ENCODE data around the gene APOBEC3A.

Gene APOBEC3A

GRCh38 chr22:38963872-38964271 is 6.5 kb downstream of the APOBEC3A start:
- Histone ChIP-seq H3K27ac (ENCODE audit: low read depth, low read length) (no peak overlapping the region), H3K4me1 (ENCODE audit: insufficient read depth, low read length) (0 out of 2 replicates have a peak, but pooled peaks cover 2% of the 10 kb centered on the region), H3K9me3 (ENCODE audit: insufficient read depth, low read depth, low read length) (no peaks in the 10 kb centered on the region), H3K36me3 (ENCODE audit: insufficient read depth, low read length) (no peaks in the 10 kb centered on the region), H3K9ac (ENCODE audit: low read depth, low read length) (no peak overlapping the region), H3K4me3 (ENCODE audit: low read length) (no peak overlapping the region), H3K27me3 (ENCODE audit: insufficient read depth, low read length) (no peaks in the 10 kb centered on the region)
- WGBS: 85% methylated on average over 9 of the region's 9 CpGs

GRCh38 chr22:38964306-38964705 is 6.9 kb downstream of the APOBEC3A start:
- no peak overlapping the region for H3K9ac ChIP-seq (ENCODE audit: low read depth, low read length)
- no peak overlapping the region for H3K4me3 ChIP-seq (ENCODE audit: low read length)
- H3K36me3 ChIP-seq (ENCODE audit: insufficient read depth, low read length): no peaks in the 10 kb centered on the region
- H3K4me1 ChIP-seq (ENCODE audit: insufficient read depth, low read length): 0 out of 2 replicates have a peak, but pooled peaks cover 2% of the 10 kb centered on the region
- H3K27me3 ChIP-seq (ENCODE audit: insufficient read depth, low read length): no peaks in the 10 kb centered on the region
- 93% methylated on average over 7 of the region's 7 CpGs for WGBS
- no peak overlapping the region for H3K27ac ChIP-seq (ENCODE audit: low read depth, low read length)
- no peaks in the 10 kb centered on the region for H3K9me3 ChIP-seq (ENCODE audit: insufficient read depth, low read depth, low read length)

- 95% methylated on average over 4 of the region's 4 CpGs for WGBS
- Histone ChIP-seq H3K9me3 (ENCODE audit: insufficient read depth, low read depth, low read length) (no peaks in the 10 kb centered on the region), H3K9ac (ENCODE audit: low read depth, low read length) (no peak overlapping the region), H3K36me3 (ENCODE audit: insufficient read depth, low read length) (no peaks in the 10 kb centered on the region), H3K27ac (ENCODE audit: low read depth, low read length) (no peak overlapping the region), H3K4me1 (ENCODE audit: insufficient read depth, low read length) (0 out of 2 replicates have a peak, but pooled peaks cover 2% of the 10 kb centered on the region), H3K27me3 (ENCODE audit: insufficient read depth, low read length) (no peaks in the 10 kb centered on the region), H3K4me3 (ENCODE audit: low read length) (no peak overlapping the region)
Measured at GRCh38 chr22:38964989-38965388, 7.6 kb downstream of the APOBEC3A start.

- H3K9ac ChIP-seq (ENCODE audit: low read depth, low read length): no peak overlapping the region
- WGBS: 81% methylated on average over 14 of the region's 14 CpGs
- no peak overlapping the region for H3K4me3 ChIP-seq (ENCODE audit: low read length)
- H3K27ac ChIP-seq (ENCODE audit: low read depth, low read length): no peak overlapping the region
- H3K9me3 ChIP-seq (ENCODE audit: insufficient read depth, low read depth, low read length): no peaks in the 10 kb centered on the region
- H3K4me1 ChIP-seq (ENCODE audit: insufficient read depth, low read length): 0 out of 2 replicates have a peak, but pooled peaks cover 2% of the 10 kb centered on the region
- no peaks in the 10 kb centered on the region for H3K36me3 ChIP-seq (ENCODE audit: insufficient read depth, low read length)
- no peaks in the 10 kb centered on the region for H3K27me3 ChIP-seq (ENCODE audit: insufficient read depth, low read length)
Measured at GRCh38 chr22:38965614-38966379, 8.4 kb downstream of the APOBEC3A start.

GRCh38 chr22:38966380-38966702 is 8.9 kb downstream of the APOBEC3A start:
- H3K36me3 ChIP-seq (ENCODE audit: insufficient read depth, low read length): no peaks in the 10 kb centered on the region
- no peak overlapping the region for H3K9ac ChIP-seq (ENCODE audit: low read depth, low read length)
- H3K27ac ChIP-seq (ENCODE audit: low read depth, low read length): no peak overlapping the region
- H3K4me3 ChIP-seq (ENCODE audit: low read length): no peak overlapping the region
- 0 out of 2 replicates have a peak, but pooled peaks cover 2% of the 10 kb centered on the region for H3K4me1 ChIP-seq (ENCODE audit: insufficient read depth, low read length)
- no peaks in the 10 kb centered on the region for H3K27me3 ChIP-seq (ENCODE audit: insufficient read depth, low read length)
- H3K9me3 ChIP-seq (ENCODE audit: insufficient read depth, low read depth, low read length): no peaks in the 10 kb centered on the region
- 84% methylated on average over 5 of the region's 5 CpGs for WGBS

GRCh38 chr22:38966942-38967341 is 9.5 kb downstream of the APOBEC3A start:
- H3K27ac ChIP-seq (ENCODE audit: low read depth, low read length): no peak overlapping the region
- no peak overlapping the region for H3K9ac ChIP-seq (ENCODE audit: low read depth, low read length)
- H3K4me3 ChIP-seq (ENCODE audit: low read length): no peak overlapping the region
- 0 out of 2 replicates have a peak, but pooled peaks cover 2% of the 10 kb centered on the region for H3K4me1 ChIP-seq (ENCODE audit: insufficient read depth, low read length)
- no peaks in the 10 kb centered on the region for H3K36me3 ChIP-seq (ENCODE audit: insufficient read depth, low read length)
- H3K9me3 ChIP-seq (ENCODE audit: insufficient read depth, low read depth, low read length): no peaks in the 10 kb centered on the region
- WGBS: 92% methylated on average over 7 of the region's 7 CpGs
- H3K27me3 ChIP-seq (ENCODE audit: insufficient read depth, low read length): no peaks in the 10 kb centered on the region

- H3K36me3 ChIP-seq (ENCODE audit: insufficient read depth, low read length): no peaks in the 10 kb centered on the region
- no peak overlapping the region for H3K27ac ChIP-seq (ENCODE audit: low read depth, low read length)
- H3K27me3 ChIP-seq (ENCODE audit: insufficient read depth, low read length): no peaks in the 10 kb centered on the region
- 0 out of 2 replicates have a peak, but pooled peaks cover 2% of the 10 kb centered on the region for H3K4me1 ChIP-seq (ENCODE audit: insufficient read depth, low read length)
- no peak overlapping the region for H3K9ac ChIP-seq (ENCODE audit: low read depth, low read length)
- H3K9me3 ChIP-seq (ENCODE audit: insufficient read depth, low read depth, low read length): no peaks in the 10 kb centered on the region
- no peak overlapping the region for H3K4me3 ChIP-seq (ENCODE audit: low read length)
- 93% methylated on average over 15 of the region's 15 CpGs for WGBS
Measured at GRCh38 chr22:38967451-38968450, 10.3 kb downstream of the APOBEC3A start.

GRCh38 chr22:38968801-38969200 is 11.4 kb downstream of the APOBEC3A start:
- WGBS: 82% methylated on average over 10 of the region's 11 CpGs
- H3K27ac ChIP-seq (ENCODE audit: low read depth, low read length): no peak overlapping the region

GRCh38 chr22:38970551-38970950 is 13.1 kb downstream of the APOBEC3A start:
- Histone ChIP-seq H3K27me3 (ENCODE audit: insufficient read depth, low read length) (no peaks in the 10 kb centered on the region), H3K4me3 (ENCODE audit: low read length) (no peak overlapping the region), H3K36me3 (ENCODE audit: insufficient read depth, low read length) (no peaks in the 10 kb centered on the region), H3K9ac (ENCODE audit: low read depth, low read length) (no peak overlapping the region), H3K9me3 (ENCODE audit: insufficient read depth, low read depth, low read length) (0 out of 2 replicates have a peak, but pooled peaks cover under 1% of the 10 kb centered on the region), H3K4me1 (ENCODE audit: insufficient read depth, low read length) (0 out of 2 replicates have a peak, but pooled peaks cover 2% of the 10 kb centered on the region), H3K27ac (ENCODE audit: low read depth, low read length) (no peak overlapping the region)
- 88% methylated on average over 8 of the region's 8 CpGs for WGBS

More at GRCh38 chr22:38968801-38969200, 11.4 kb downstream of the APOBEC3A start:
- Histone ChIP-seq H3K36me3 (ENCODE audit: insufficient read depth, low read length) (no peaks in the 10 kb centered on the region), H3K4me1 (ENCODE audit: insufficient read depth, low read length) (0 out of 2 replicates have a peak, but pooled peaks cover 2% of the 10 kb centered on the region), H3K9ac (ENCODE audit: low read depth, low read length) (no peak overlapping the region), H3K27me3 (ENCODE audit: insufficient read depth, low read length) (no peaks in the 10 kb centered on the region), H3K4me3 (ENCODE audit: low read length) (no peak overlapping the region), H3K9me3 (ENCODE audit: insufficient read depth, low read depth, low read length) (no peaks in the 10 kb centered on the region)

- Histone ChIP-seq H3K4me1 (ENCODE audit: insufficient read depth, low read length) (no peaks in the 10 kb centered on the region), H3K27me3 (ENCODE audit: insufficient read depth, low read length) (no peaks in the 10 kb centered on the region), H3K9me3 (ENCODE audit: insufficient read depth, low read depth, low read length) (peaks cover 7% of the 10 kb centered on the region), H3K27ac (ENCODE audit: low read depth, low read length) (no peak overlapping the region), H3K9ac (ENCODE audit: low read depth, low read length) (no peak overlapping the region), H3K36me3 (ENCODE audit: insufficient read depth, low read length) (no peaks in the 10 kb centered on the region), H3K4me3 (ENCODE audit: low read length) (no peak overlapping the region)
- WGBS: 93% methylated on average over 5 of the region's 5 CpGs
Measured at GRCh38 chr22:38971202-38971601, 13.8 kb downstream of the APOBEC3A start.

- no peaks in the 10 kb centered on the region for H3K4me1 ChIP-seq (ENCODE audit: insufficient read depth, low read length)
- H3K9me3 ChIP-seq (ENCODE audit: insufficient read depth, low read depth, low read length): peaks cover 13% of the 10 kb centered on the region
- WGBS: 95% methylated on average over 3 of the region's 3 CpGs
- no peak overlapping the region for H3K9ac ChIP-seq (ENCODE audit: low read depth, low read length)
- no peak overlapping the region for H3K4me3 ChIP-seq (ENCODE audit: low read length)
- no peaks in the 10 kb centered on the region for H3K36me3 ChIP-seq (ENCODE audit: insufficient read depth, low read length)
- H3K27me3 ChIP-seq (ENCODE audit: insufficient read depth, low read length): no peaks in the 10 kb centered on the region
- no peak overlapping the region for H3K27ac ChIP-seq (ENCODE audit: low read depth, low read length)
Measured at GRCh38 chr22:38971791-38972190, 14.4 kb downstream of the APOBEC3A start.

All from HUES64 (cell line).